Fibroblast of gingiva (primary cell): ENCODE results near the gene C6orf89.
A peak's percentile ranks its signal among the peaks of the same experiment; 100 is the strongest.
"Not testable (repeated sequence)": the region's sequence is repeated elsewhere in the genome, so short reads cannot be mapped to it uniquely, and the experiment has no call there.

Experiments used
- DNase-seq: peaks from one replicate; pipeline ENCODE4 v3.0.0-alpha.2; 2011; ENCODE audit warnings: low read depth

The C6orf89 gene

DNA sequence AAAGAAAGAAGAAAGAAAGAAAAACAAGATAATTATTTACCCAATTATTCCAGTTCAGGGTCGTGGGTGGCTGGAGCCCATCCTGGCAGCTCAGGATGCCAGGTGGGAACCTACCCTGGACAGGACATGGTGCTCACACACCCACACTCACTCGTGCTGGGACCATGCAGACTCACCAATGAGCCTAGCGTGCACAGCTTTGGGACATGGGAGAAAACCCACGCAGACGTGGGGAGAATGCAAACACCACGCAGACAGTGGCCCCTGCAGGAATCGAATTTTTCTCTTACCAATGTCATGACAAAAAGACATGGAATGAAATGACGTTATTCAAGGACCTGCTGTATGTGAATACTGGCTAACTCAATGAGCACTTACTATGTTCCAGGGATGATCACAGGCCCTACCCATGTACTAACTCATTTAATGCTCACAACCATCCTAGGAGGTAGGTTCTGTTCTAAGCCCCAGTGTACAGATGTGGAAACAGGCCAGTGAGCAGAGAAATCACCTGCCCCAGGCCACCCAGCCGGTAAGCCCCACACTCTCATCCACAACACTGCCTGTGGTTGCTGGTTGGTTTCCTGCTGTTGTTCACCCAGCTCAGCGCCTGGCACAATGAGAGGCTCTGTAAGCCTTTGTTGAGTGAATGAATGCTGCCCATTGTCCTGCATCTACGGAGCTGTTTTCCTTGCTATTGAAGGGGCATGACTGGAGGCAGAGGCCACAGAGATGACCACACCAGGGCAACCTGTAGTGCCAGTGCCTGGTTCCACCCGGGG lies 62.0 kb downstream of the C6orf89 start:
- no peak for DNase-seq

DNA sequence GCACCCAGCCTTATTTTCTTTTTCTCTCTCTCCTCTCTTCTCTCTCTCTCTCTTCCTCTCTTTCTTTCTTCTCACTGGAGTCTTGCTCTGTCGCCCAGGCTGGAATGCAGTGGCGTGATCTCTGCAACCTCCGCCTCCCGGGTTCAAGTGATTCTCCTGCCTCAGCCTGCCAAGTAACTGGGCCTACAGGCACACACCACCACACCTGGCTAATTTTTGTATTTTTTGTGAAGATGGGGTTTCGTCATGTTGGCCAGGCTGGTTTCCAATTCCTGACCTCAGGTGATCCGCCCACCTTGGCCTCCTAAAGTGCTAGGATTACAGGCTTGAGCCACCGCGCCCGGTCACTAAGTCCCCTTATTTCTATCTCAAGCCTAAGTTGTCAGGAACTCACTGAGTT lies 63.3 kb downstream of the C6orf89 start:
- not testable (repeated sequence) for DNase-seq

DNA sequence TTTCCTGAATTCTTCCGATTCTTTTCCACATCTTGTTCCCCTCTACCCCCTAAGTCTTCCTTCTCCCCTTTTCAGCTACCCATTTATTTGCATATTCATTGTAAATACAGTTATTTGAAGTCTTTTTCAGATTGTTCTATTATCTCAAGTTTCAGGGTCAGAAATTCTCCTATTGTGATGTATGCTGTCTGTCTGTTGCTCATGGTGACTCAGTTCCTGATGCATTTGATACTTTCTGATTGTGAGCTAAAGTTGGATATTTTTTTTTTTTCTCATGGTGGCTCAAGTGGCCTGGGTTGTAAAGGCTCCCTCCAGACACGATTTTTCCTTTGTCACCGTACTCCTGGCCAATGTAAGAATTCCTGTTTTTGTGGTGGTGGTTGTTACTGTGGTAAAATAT lies 63.9 kb downstream of the C6orf89 start:
- no peak for DNase-seq

DNA sequence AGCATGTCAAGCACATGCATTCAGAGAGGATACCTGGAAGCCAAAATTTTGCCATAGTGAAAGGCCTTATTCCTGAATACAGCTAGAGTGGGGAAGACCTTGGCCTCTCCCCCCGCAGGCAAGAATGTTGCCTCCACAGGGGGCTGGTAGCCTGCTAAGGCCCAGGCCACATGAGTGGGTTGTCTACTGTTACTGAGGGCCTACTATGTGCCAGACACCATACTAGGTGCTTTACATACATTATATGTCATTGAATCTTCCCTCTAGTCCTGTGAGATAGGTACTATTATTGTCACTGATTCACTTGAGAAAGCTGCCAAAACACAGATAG lies 68.1 kb downstream of the C6orf89 start:
- no peak for DNase-seq

GRCh38 chr6:36954262-36954931 lies 68.6 kb downstream of the C6orf89 start, which contains the start of gene PI16:
TSS of gene PI16 (plus strand) at chr6:36954738. CDS start at chr6:36954761, 23 bp downstream.
- DNase-seq = no peak

- no peak for DNase-seq
Measured at GRCh38 chr6:36955136-36955535, 69.4 kb downstream of the C6orf89 start.

GRCh38 chr6:36955671-36956445 lies 70.1 kb downstream of the C6orf89 start:
- DNase-seq = no peak

DNA sequence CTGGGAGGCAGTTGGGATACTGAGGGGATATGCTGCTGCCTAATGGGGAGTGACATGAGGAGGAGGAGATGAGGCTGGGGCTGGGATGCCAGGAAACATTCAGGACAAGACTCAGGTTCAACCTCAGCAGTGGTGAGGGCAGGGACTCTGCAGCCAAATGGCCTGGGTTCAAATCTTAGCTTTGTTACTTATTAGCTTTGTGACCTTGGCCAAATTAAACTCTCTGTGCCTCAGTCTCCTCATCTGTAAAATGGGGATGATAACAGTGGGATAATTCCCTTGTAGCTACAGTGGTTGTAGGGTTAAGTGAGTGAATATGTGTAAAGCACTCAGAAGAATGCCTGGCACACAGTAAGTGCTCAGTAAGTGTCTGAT lies 70.7 kb downstream of the C6orf89 start:
- DNase-seq = no peak

DNA sequence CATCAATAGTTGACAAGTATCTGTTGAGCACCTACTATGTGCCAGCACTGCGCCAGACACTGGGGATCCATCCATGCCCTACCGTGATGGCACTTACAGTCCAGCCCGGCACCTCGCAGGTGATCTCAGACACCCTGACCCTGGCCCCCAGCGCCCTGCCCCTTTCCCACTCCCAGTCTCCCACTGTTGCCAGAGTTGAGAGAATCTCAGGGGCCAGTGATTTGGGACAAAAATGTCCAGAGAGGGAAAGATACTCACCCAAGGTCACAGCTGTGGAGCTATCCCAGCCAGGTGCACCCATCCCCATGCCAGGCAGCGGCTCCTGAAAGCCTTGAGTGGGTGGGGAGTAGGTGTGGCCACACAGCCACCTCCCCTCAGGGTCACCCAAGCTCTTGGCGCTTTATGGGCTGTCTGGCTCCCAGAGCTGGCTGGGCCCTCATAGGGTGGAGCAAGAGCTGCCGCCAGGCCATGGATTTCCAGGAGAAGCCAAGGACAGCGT lies 72.1 kb downstream of the C6orf89 start:
- DNase-seq = no peak

DNA sequence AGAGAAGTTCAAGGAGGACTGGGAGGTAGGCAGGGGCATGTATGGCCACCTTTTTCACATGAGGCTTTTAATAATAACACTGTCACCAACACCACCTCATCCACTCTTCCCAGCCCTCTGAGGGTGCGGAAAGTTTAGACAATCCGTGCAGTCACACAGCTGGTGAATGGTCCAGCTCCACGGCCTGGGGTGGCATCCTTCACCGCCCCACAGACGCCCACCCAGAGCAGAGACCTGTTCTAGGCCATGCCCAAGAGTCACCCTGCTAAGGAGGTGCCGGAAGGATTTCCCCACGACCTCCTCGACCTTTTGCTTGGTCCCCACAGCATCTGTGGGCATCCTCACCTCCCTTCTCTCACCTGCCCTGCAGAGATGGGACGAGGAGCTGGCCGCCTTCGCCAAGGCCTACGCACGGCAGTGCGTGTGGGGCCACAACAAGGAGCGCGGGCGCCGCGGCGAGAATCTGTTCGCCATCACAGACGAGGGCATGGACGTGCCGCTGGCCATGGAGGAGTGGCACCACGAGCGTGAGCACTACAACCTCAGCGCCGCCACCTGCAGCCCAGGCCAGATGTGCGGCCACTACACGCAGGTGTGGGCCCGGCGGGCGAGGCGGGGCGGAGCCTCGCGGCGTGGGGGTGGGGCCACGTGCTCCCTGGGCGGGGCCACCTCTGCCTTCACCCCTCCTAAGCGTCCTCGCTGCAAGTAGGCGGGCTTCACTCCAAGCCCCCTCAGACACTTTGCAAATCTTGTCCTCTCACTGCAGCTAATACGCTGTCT lies 73.2 kb downstream of the C6orf89 start:
- DNase-seq = no peak

GRCh38 chr6:36959555-36960250 lies 74.0 kb downstream of the C6orf89 start:
- DNase-seq = no peak

- DNase-seq = no peak
Measured at GRCh38 chr6:36961441-36962435, 76.0 kb downstream of the C6orf89 start.

- peak; percentile 39 for DNase-seq
Measured at GRCh38 chr6:36962874-36963273, 77.1 kb downstream of the C6orf89 start.

GRCh38 chr6:36963451-36964290 lies 77.9 kb downstream of the C6orf89 start:
- DNase-seq = no peak

- no peak for DNase-seq
Measured at GRCh38 chr6:36964349-36964748, 78.6 kb downstream of the C6orf89 start.

- no peak for DNase-seq
Measured at GRCh38 chr6:36964908-36965307, 79.2 kb downstream of the C6orf89 start.

DNA sequence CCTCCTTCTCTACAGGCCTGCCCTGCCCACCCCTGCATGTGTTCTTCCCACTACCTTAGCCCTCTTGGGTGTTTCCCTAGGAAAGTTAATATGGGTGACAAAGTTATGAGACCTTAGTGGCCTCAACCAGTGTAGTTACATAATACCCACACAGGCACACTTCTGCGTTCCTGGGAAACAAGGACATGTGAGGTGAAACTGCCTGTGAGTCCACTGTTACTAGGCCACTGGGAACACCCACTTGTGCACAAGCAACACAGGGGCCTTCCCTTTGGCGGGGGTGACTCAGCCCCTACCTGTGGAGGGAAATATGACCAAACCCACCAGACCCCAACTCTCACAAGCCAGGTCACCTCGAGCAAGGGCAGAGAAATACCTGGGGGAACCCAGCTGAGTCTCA lies 81.5 kb downstream of the C6orf89 start:
- DNase-seq = no peak

- DNase-seq = no peak
Measured at GRCh38 chr6:36967757-36968156, 82.0 kb downstream of the C6orf89 start.
